Activated T-cell treated with anti-CD3 and anti-CD28 coated beads, Interleukin-2, amount 50 U/mL, for 72 hours (primary cell): ENCODE measurements around the gene SLC1A2. TPM values are rescaled to one million over a fixed set of nuclear protein-coding genes. Genes with fewer than 3 reads are reported as not detected.

Experiments used
- ATAC-seq, 2 donors: fragments of 150-1000 bp; cut with Tn5 transposase; replicated peaks in 1 of 2; 2 replicates each; pipeline ENCODE4 v1.10.0; 2021; ENCODE audit warnings: moderate library complexity in 2 of 2, mild to moderate bottlenecking in 1 of 2
- DNase-seq, 2 donors: peaks; one replicate each; pipeline ENCODE4 v3.0.0; 2021 to 2022; ENCODE audit warnings: mixed read lengths in 1 of 2
- H3K27ac Mint-ChIP-seq: one replicate; pipeline ENCODE4 v1.8.0; 2022; ENCODE audit warnings: mild to moderate bottlenecking, moderate library complexity, mixed read lengths
- H3K27me3 Mint-ChIP-seq: one replicate; pipeline ENCODE4 v1.8.0; 2022; ENCODE audit warnings: low read depth, mixed read lengths
- H3K36me3 Mint-ChIP-seq, 2 donors: one replicate each; pipeline ENCODE4 v1.8.0; 2022; ENCODE audit warnings: mixed read lengths in 2 of 2, mild to moderate bottlenecking in 1 of 2; ENCODE audit not compliant: insufficient read depth in 2 of 2
- H3K4me1 Mint-ChIP-seq: one replicate; pipeline ENCODE4 v1.8.0; 2022; ENCODE audit warnings: low read depth, mixed read lengths
- H3K4me3 Mint-ChIP-seq, 2 donors: one replicate each; pipeline ENCODE4 v1.8.0; 2022; ENCODE audit warnings: mild to moderate bottlenecking in 2 of 2, mixed read lengths in 2 of 2, moderate library complexity in 2 of 2
- H3K9me3 Mint-ChIP-seq, 2 donors: one replicate each; pipeline ENCODE4 v1.8.0; 2022; ENCODE audit warnings: mixed read lengths in 2 of 2
- total RNA-seq, 2 donors: library from RNA; stranded (reverse); gene quantifications; one replicate each; pipeline ENCODE4 v1.2.3, GENCODE V29; 2022

Gene SLC1A2
- total RNA-seq, 2 donors from 2014 or later, result 0.09 TPM; not detected in 1

GRCh38 chr11:35403765-35404387, 15.5 kb downstream of the SLC1A2 start:
- DNase-seq, result no peak
- H3K9me3 Mint-ChIP-seq, result no peaks in the 10 kb centered on the region
- H3K27ac Mint-ChIP-seq, result no peak overlapping the region
- no peak for ATAC-seq
- H3K4me3 Mint-ChIP-seq, result no peak overlapping the region
- no peaks in the 10 kb centered on the region for H3K36me3 Mint-ChIP-seq
- no peaks in the 10 kb centered on the region for H3K4me1 Mint-ChIP-seq
- H3K27me3 Mint-ChIP-seq, result peaks cover 32% of the 10 kb centered on the region

GRCh38 chr11:35402751-35403660, 16.4 kb downstream of the SLC1A2 start:
- H3K36me3 Mint-ChIP-seq, result no peaks in the 10 kb centered on the region
- H3K27ac Mint-ChIP-seq, result no peak overlapping the region
- H3K4me1 Mint-ChIP-seq, result no peaks in the 10 kb centered on the region
- ATAC-seq (no peak), DNase-seq (no peak)
- no peaks in the 10 kb centered on the region for H3K9me3 Mint-ChIP-seq
- peaks cover 34% of the 10 kb centered on the region for H3K27me3 Mint-ChIP-seq
- no peak overlapping the region for H3K4me3 Mint-ChIP-seq

- Mint-ChIP-seq H3K4me3 (no peak overlapping the region), H3K27me3 (peaks cover 20% of the 10 kb centered on the region), H3K4me1 (no peaks in the 10 kb centered on the region), H3K36me3 (no peaks in the 10 kb centered on the region), H3K9me3 (no peaks in the 10 kb centered on the region), H3K27ac (no peak overlapping the region)
- DNase-seq (no peak), ATAC-seq (no peak)
These were observed 20.5 kb downstream of the SLC1A2 start for GRCh38 chr11:35398881-35399280.

GRCh38 chr11:35394941-35395340, 24.4 kb downstream of the SLC1A2 start:
- ATAC-seq, result no peak
- no peak overlapping the region for H3K27ac Mint-ChIP-seq
- peaks cover 20% of the 10 kb centered on the region for H3K27me3 Mint-ChIP-seq
- no peaks in the 10 kb centered on the region for H3K36me3 Mint-ChIP-seq
- peaks cover 25% of the 10 kb centered on the region for H3K4me1 Mint-ChIP-seq
- no peak for DNase-seq
- H3K4me3 Mint-ChIP-seq, result no peak overlapping the region
- H3K9me3 Mint-ChIP-seq, result no peaks in the 10 kb centered on the region

GRCh38 chr11:35393098-35393497, 26.3 kb downstream of the SLC1A2 start:
- Mint-ChIP-seq H3K27me3 (peaks cover 7% of the 10 kb centered on the region), H3K36me3 (no peaks in the 10 kb centered on the region)

GRCh38 chr11:35391922-35392688, 27.3 kb downstream of the SLC1A2 start:
- ATAC-seq, result peak; percentile 47 to 49
- H3K27ac Mint-ChIP-seq, result peak overlapping the region; percentile 65
- H3K4me1 Mint-ChIP-seq, result peaks cover 32% of the 10 kb centered on the region

More at GRCh38 chr11:35393098-35393497, 26.3 kb downstream of the SLC1A2 start:
- no peak for DNase-seq
- no peak for ATAC-seq
- Mint-ChIP-seq H3K4me3 (no peak overlapping the region), H3K4me1 (peaks cover 32% of the 10 kb centered on the region), H3K9me3 (no peaks in the 10 kb centered on the region), H3K27ac (no peak overlapping the region)

GRCh38 chr11:35390737-35391682, 28.3 kb downstream of the SLC1A2 start:
- Mint-ChIP-seq H3K27ac (peak overlapping the region; percentile 91), H3K9me3 (no peaks in the 10 kb centered on the region), H3K27me3 (peaks cover 7% of the 10 kb centered on the region), H3K4me1 (peaks cover 32% of the 10 kb centered on the region), H3K36me3 (peaks cover 0 to 2% of the 10 kb centered on the region in 2 donors), H3K4me3 (peak overlapping the region; percentile 60 to 91)
- ATAC-seq (peak; percentile 86 to 89), DNase-seq (peak; percentile 60 to 69)

More at GRCh38 chr11:35391922-35392688, 27.3 kb downstream of the SLC1A2 start:
- no peaks in the 10 kb centered on the region for H3K36me3 Mint-ChIP-seq
- peaks cover 7% of the 10 kb centered on the region for H3K27me3 Mint-ChIP-seq
- peak overlapping the region; percentile 53 to 91 for H3K4me3 Mint-ChIP-seq
- DNase-seq, result peak; percentile 84 to 91
- H3K9me3 Mint-ChIP-seq, result no peaks in the 10 kb centered on the region

- peaks cover 7% of the 10 kb centered on the region for H3K27me3 Mint-ChIP-seq
- H3K9me3 Mint-ChIP-seq, result peaks cover 0 to 3% of the 10 kb centered on the region in 2 donors
- DNase-seq (peak; percentile 62 to 65), ATAC-seq (peak; percentile 71 to 72)
- peaks cover 32% of the 10 kb centered on the region for H3K4me1 Mint-ChIP-seq
- peak overlapping the region; percentile 88 for H3K27ac Mint-ChIP-seq
- H3K4me3 Mint-ChIP-seq, result peak overlapping the region in 1 of 2 donors; percentile 81
- peaks cover 0 to 2% of the 10 kb centered on the region in 2 donors for H3K36me3 Mint-ChIP-seq
These were observed 29.4 kb downstream of the SLC1A2 start for GRCh38 chr11:35389897-35390465.

GRCh38 chr11:35389112-35389511, 30.2 kb downstream of the SLC1A2 start:
- Mint-ChIP-seq H3K9me3 (peaks cover 0 to 3% of the 10 kb centered on the region in 2 donors), H3K27me3 (peaks cover 6% of the 10 kb centered on the region), H3K4me1 (peaks cover 32% of the 10 kb centered on the region), H3K27ac (no peak overlapping the region), H3K4me3 (no peak overlapping the region), H3K36me3 (peaks cover 0 to 2% of the 10 kb centered on the region in 2 donors)
- no peak for DNase-seq
- no peak for ATAC-seq

GRCh38 chr11:35388061-35388460, 31.3 kb downstream of the SLC1A2 start:
- H3K9me3 Mint-ChIP-seq, result peaks cover 2 to 3% of the 10 kb centered on the region in 2 donors
- peaks cover 0 to 2% of the 10 kb centered on the region in 2 donors for H3K36me3 Mint-ChIP-seq
- H3K4me3 Mint-ChIP-seq, result no peak overlapping the region
- DNase-seq, result no peak
- no peak for ATAC-seq
- H3K27me3 Mint-ChIP-seq, result no peaks in the 10 kb centered on the region
- no peak overlapping the region for H3K27ac Mint-ChIP-seq
- peaks cover 32% of the 10 kb centered on the region for H3K4me1 Mint-ChIP-seq

- peaks cover 2 to 3% of the 10 kb centered on the region in 2 donors for H3K9me3 Mint-ChIP-seq
- H3K4me1 Mint-ChIP-seq, result peaks cover 31% of the 10 kb centered on the region
- no peaks in the 10 kb centered on the region for H3K27me3 Mint-ChIP-seq
- DNase-seq, result no peak
- no peak for ATAC-seq
- no peak overlapping the region for H3K4me3 Mint-ChIP-seq
- H3K36me3 Mint-ChIP-seq, result peaks cover 0 to 2% of the 10 kb centered on the region in 2 donors
- no peak overlapping the region for H3K27ac Mint-ChIP-seq
These were observed 32.0 kb downstream of the SLC1A2 start for GRCh38 chr11:35387111-35387982.
